Lung (tissue), 12 donors: Measurements from ENCODE around the gene LTF. TPM values are rescaled to one million over a fixed set of nuclear protein-coding genes. Genes with fewer than 3 reads are reported as not detected.
"Not testable (repeated sequence)": the region's sequence is repeated elsewhere in the genome, so short reads cannot be mapped to it uniquely, and the experiment has no call there.

Experiments used
- ATAC-seq: fragments of 200-7000 bp; cut with Tn5 transposase; one replicate; pipeline ENCODE4 v1.9.1; 2020; ENCODE audit warnings: moderate number of reproducible peaks; ENCODE audit not compliant: insufficient read depth, low FRiP score
- DNase-seq, 3 donors: peaks; one replicate each; pipeline ENCODE4 v3.0.0-alpha.2; 2013 to 2017
- H3K27ac ChIP-seq, 2 donors: one replicate each; pipeline ENCODE4 v1.5.1; 2013; ENCODE audit warnings: mild to moderate bottlenecking in 2 of 2, moderate library complexity in 2 of 2, control low read depth in 1 of 2, inconsistent platforms in 1 of 2, low read depth in 1 of 2, low read length in 1 of 2
- H3K27me3 ChIP-seq, 3 donors: one replicate each; pipeline ENCODE4 v1.5.1; 2013; ENCODE audit warnings: low read length in 2 of 3; ENCODE audit not compliant: control insufficient read depth in 3 of 3, insufficient read depth in 3 of 3
- H3K36me3 ChIP-seq, 4 donors: one replicate each; pipeline ENCODE4 v1.5.1; 2013; ENCODE audit warnings: low read length in 4 of 4, mild to moderate bottlenecking in 1 of 4, moderate library complexity in 1 of 4; ENCODE audit not compliant: control insufficient read depth in 4 of 4, insufficient read depth in 4 of 4
- H3K4me1 ChIP-seq, 5 donors: one replicate each; pipeline ENCODE4 v1.5.1; 2013; ENCODE audit warnings: low read length in 5 of 5, mild to moderate bottlenecking in 2 of 5, moderate library complexity in 1 of 5; ENCODE audit not compliant: control insufficient read depth in 5 of 5, insufficient read depth in 5 of 5
- H3K4me3 ChIP-seq: one replicate; pipeline ENCODE4 v1.5.1; 2013; ENCODE audit warnings: mild to moderate bottlenecking, control low read depth, moderate library complexity
- H3K9ac ChIP-seq, 2 donors: one replicate each; pipeline ENCODE4 v1.5.1; 2013; ENCODE audit warnings: low read length in 2 of 2, control low read depth in 1 of 2; ENCODE audit not compliant: insufficient read depth in 1 of 2
- H3K9me3 ChIP-seq, 4 donors: one replicate each; pipeline ENCODE4 v1.5.1; 2013; ENCODE audit warnings: low read length in 3 of 4, mild to moderate bottlenecking in 1 of 4, moderate library complexity in 1 of 4; ENCODE audit not compliant: control insufficient read depth in 4 of 4, insufficient read depth in 3 of 4
- CTCF ChIP-seq: IDR thresholded peaks from 2 replicates; pipeline ENCODE4 v1.5.1; 2012; ENCODE audit warnings: mild to moderate bottlenecking; ENCODE audit errors: control extremely low read depth, extremely low read depth
- WGBS, 2 donors: extraction: QIAGEN DNeasy Blood & Tissue Kit; methylation state at CpG; one replicate each; pipeline ENCODE4 v1.1.7; 2013; 5-methylcytosine and 5-hydroxymethylcytosine counted together
- polyA plus RNA-seq, 2 donors: library from polyadenylated mRNA; stranded (reverse); fragments of 200-250 nt; gene quantifications; one replicate each; pipeline ENCODE4 v1.2.1, GENCODE V29; 2013
- total RNA-seq, 2 donors: library from RNA; depleted of rRNA in 1 of 2; stranded (reverse); fragments of >200 nt in 1 of 2; gene quantifications; one replicate each; pipeline ENCODE4 v1.2.1, GENCODE V29; 2014 to 2021
- donor health status: control.
- donor health status: control.
- donor health status: Bipolar disorder and iron deficiency.
- donor health status: healthy.
- donor health status: DM: yes; HTN: yes; CAD: no.

LTF gene
- total and polyA plus RNA-seq, 4 donors, result 12.9 to 188 (median 101) TPM

- Histone ChIP-seq H3K4me3 (no peak overlapping the region), H3K27ac (no peak overlapping the region), H3K9me3 (no peaks in the 10 kb centered on the region), H3K9ac (no peak overlapping the region), H3K4me1 (peaks cover 0 to 24% (median 0%) of the 10 kb centered on the region in 5 donors), H3K27me3 (no peaks in the 10 kb centered on the region), H3K36me3 (no peaks in the 10 kb centered on the region)
- DNase-seq (no peak), ATAC-seq (no peak)
- 76 to 84% methylated on average over 3 of the region's 3 CpGs for WGBS, 2 donors
- no peak for TF ChIP-seq CTCF
Observed at GRCh38 chr3:46438831-46439230, 25.9 kb downstream of the LTF start.

- no peak for TF ChIP-seq CTCF
- 93 to 94% methylated on average over 3 of the region's 3 CpGs for WGBS, 2 donors
- no peaks in the 10 kb centered on the region for H3K36me3 ChIP-seq
- ATAC-seq, result no peak
- peaks cover 0 to 3% (median 0%) of the 10 kb centered on the region in 4 donors for H3K9me3 ChIP-seq
- H3K9ac ChIP-seq, result no peak overlapping the region
- H3K4me1 ChIP-seq, result no peaks in the 10 kb centered on the region
- H3K27me3 ChIP-seq, result no peaks in the 10 kb centered on the region
- no peak for DNase-seq
- H3K4me3 ChIP-seq, result no peak overlapping the region
- H3K27ac ChIP-seq, result no peak overlapping the region
Observed at GRCh38 chr3:46435081-46435726, 29.5 kb downstream of the LTF start.

GRCh38 chr3:46433841-46434240 is 30.9 kb downstream of the LTF start:
- Histone ChIP-seq H3K27ac (no peak overlapping the region), H3K36me3 (no peaks in the 10 kb centered on the region), H3K9ac (no peak overlapping the region), H3K4me3 (no peak overlapping the region), H3K9me3 (peaks cover 0 to 3% (median 0%) of the 10 kb centered on the region in 4 donors), H3K4me1 (no peaks in the 10 kb centered on the region), H3K27me3 (no peaks in the 10 kb centered on the region)
- no peak for ATAC-seq
- 100% methylated on average over 1 of the region's 1 CpG for WGBS, 2 donors
- DNase-seq, result no peak
- TF ChIP-seq CTCF, result no peak

GRCh38 chr3:46433118-46433517 is 31.6 kb downstream of the LTF start:
- not testable (repeated sequence) for DNase-seq, H3K36me3 ChIP-seq, H3K27ac ChIP-seq, ATAC-seq, H3K27me3 ChIP-seq, H3K9me3 ChIP-seq, H3K4me3 ChIP-seq, H3K9ac ChIP-seq, H3K4me1 ChIP-seq
- WGBS, 2 donors, result 34 to 64% methylated on average over 4 of the region's 4 CpGs

GRCh38 chr3:46431905-46432304 is 32.8 kb downstream of the LTF start:
- not testable (repeated sequence) for H3K36me3 ChIP-seq, H3K9ac ChIP-seq, H3K9me3 ChIP-seq, H3K27me3 ChIP-seq, ATAC-seq, H3K27ac ChIP-seq, H3K4me3 ChIP-seq, DNase-seq
- 87 to 90% methylated on average over 5 of the region's 5 CpGs for WGBS, 2 donors
- peaks cover 0 to 14% (median 0%) of the 10 kb centered on the region in 5 donors for H3K4me1 ChIP-seq

- H3K36me3 ChIP-seq, H3K27ac ChIP-seq, DNase-seq, H3K9me3 ChIP-seq, ATAC-seq, H3K27me3 ChIP-seq, H3K4me3 ChIP-seq, H3K9ac ChIP-seq: not testable (repeated sequence)
- H3K4me1 ChIP-seq, result peaks cover 0 to 22% (median 2%) of the 10 kb centered on the region in 5 donors
- WGBS, 2 donors, result 91 to 100% methylated on average over 1 of the region's 1 CpG
Observed at GRCh38 chr3:46430879-46431278, 33.8 kb downstream of the LTF start.
